Astrocyte (in vitro differentiated cells and primary cell): ENCODE data around the gene HSPA1B.
"Not testable (repeated sequence)": the region's sequence is repeated elsewhere in the genome, so short reads cannot be mapped to it uniquely, and the experiment has no call there.

Source experiments
- CTCF ChIP-seq: IDR thresholded peaks from 2 replicates; pipeline ENCODE4 v1.5.1; 2011; ENCODE audit warnings: low read depth, mild to moderate bottlenecking, inconsistent platforms, low read length, moderate library complexity; ENCODE audit not compliant: insufficient read depth
- EZH2 ChIP-seq: IDR thresholded peaks from 2 replicates; pipeline ENCODE4 v1.6.1; 2012; ENCODE audit warnings: mild to moderate bottlenecking, low read length, inconsistent platforms; ENCODE audit not compliant: insufficient read depth

DNA sequence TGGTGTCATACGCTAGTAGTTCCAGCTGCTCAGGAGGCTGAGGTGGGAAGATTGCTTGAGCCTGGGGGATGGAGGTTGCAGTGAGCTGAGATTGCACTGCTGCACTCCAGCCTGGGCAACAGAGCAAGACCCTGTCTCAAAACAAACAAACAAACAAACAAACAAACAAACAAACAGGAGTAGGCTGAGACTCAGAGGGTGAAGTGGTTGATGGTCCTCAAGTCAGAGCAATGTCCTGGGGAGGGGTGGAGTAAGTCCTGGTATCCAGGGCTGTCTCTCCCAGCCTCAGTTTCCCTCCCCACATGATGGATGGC, 41.1 kb downstream of the HSPA1B start:
- TF ChIP-seq CTCF, EZH2: not testable (repeated sequence)
